K562 (cell line): ENCODE measurements around the gene ZNF581. TPM values are rescaled to one million over a fixed set of nuclear protein-coding genes. Genes with fewer than 3 reads are reported as not detected.
A peak's percentile ranks its signal among the peaks of the same experiment; 100 is the strongest.

Experiments used
- CBFB ChIP-seq: sonication (generic); formaldehyde crosslinking; IDR thresholded peaks from 2 replicates; pipeline ENCODE4 v1.4.0; 2020; ENCODE audit warnings: mild to moderate bottlenecking, missing genetic modification reagents
- HCFC1 ChIP-seq: IDR thresholded peaks from 2 replicates; pipeline ENCODE4 v1.6.1; 2012; ENCODE audit warnings: low read depth, low read length, improper control_type of control experiment
- NFIX ChIP-seq: fragments of 250-450 bp; sonication (Bioruptor Pico); IDR thresholded peaks from 2 replicates; pipeline ENCODE4 v1.4.0; 2020; ENCODE audit warnings: low read depth, mild to moderate bottlenecking, moderate library complexity
- RFX5 ChIP-seq: IDR thresholded peaks from 2 replicates; pipeline ENCODE4 v1.6.1; 2011; ENCODE audit warnings: low read depth, mild to moderate bottlenecking, improper control_type of control experiment, low read length
- STAG1 ChIP-seq: sonication (generic); formaldehyde crosslinking; IDR thresholded peaks from 2 replicates; pipeline ENCODE4 v1.5.0; 2020; ENCODE audit warnings: missing genetic modification reagents, borderline replicate concordance
- TEAD4 ChIP-seq, 2 experiments: sonication (generic) in 1 of 2; formaldehyde crosslinking in 1 of 2; IDR thresholded peaks; 2 replicates each; pipeline versions ENCODE4 v1.6.1 to v1.8.0; 2012 to 2022; ENCODE audit warnings: borderline replicate concordance in 1 of 2, inconsistent platforms in 1 of 2, low read length in 1 of 2, mild to moderate bottlenecking in 1 of 2, missing genetic modification reagents in 1 of 2
- ZBTB7A ChIP-seq: IDR thresholded peaks from 2 replicates; pipeline ENCODE4 v1.6.1; 2011; ENCODE audit warnings: low read depth, mild to moderate bottlenecking, low read length, moderate library complexity, borderline replicate concordance; ENCODE audit not compliant: control insufficient read depth
- ZNF384 ChIP-seq: IDR thresholded peaks from 2 replicates; pipeline ENCODE4 v1.6.1; 2012; ENCODE audit warnings: low read depth, low read length, improper control_type of control experiment
- polyA plus RNA-seq, 8 experiments: library from polyadenylated mRNA; depleted of rRNA in 4 of 8; stranded (reverse) in 5 of 8; unstranded in 3 of 8; fragments of >200 nt; fragmentation: Nextera tagmentation in 2 of 8; fragmentation: Illumina TruSeq in 1 of 8; extraction: Ambion mirVana in 2 of 8; extraction: Trizol in 1 of 8; gene quantifications; 2 replicates each; pipeline versions ENCODE4 v1.2.1 to v1.2.3, GENCODE V29; 2011 to 2014; ENCODE audit warnings: inconsistent platforms in 1 of 8, missing spikeins in 1 of 8
- total RNA-seq, 7 experiments: library from RNA; depleted of rRNA in 6 of 7; stranded (reverse); fragments of >200 nt in 6 of 7; fragmentation: Illumina TruSeq in 2 of 7; extraction: Trizol in 2 of 7; gene quantifications; 2 replicates each; pipeline versions ENCODE4 v1.2.1 to v1.2.3, GENCODE V29; 2011 to 2021; ENCODE audit warnings: low replicate concordance in 1 of 7
- TF ChIP-seq, protein P1 (sequence below): fragments of 450-650 bp; IDR thresholded peaks from 2 replicates; pipeline ENCODE4 v1.6.1; 2016; ENCODE audit warnings: missing biosample characterization, missing genetic modification characterization
- TF ChIP-seq, protein P2 (sequence below): fragments of 450-650 bp; formaldehyde crosslinking; conservative IDR thresholded peaks from 2 replicates; pipeline ENCODE4 v1.4.0; 2022; ENCODE audit warnings: mild to moderate bottlenecking, missing genetic modification characterization

ZNF581 gene
- total and polyA plus RNA-seq, 9 of the 15 experiments (the other 6 are each of a cell fraction or from before 2014, with no cell fraction given): 2.4 to 39.4 (median 15.4) TPM

GRCh38 chr19:55605637-55606470 is 37.6 kb upstream of the ZNF581 start, which contains the start of gene ZNF865 (continued):
- TF ChIP-seq, protein P1, sequence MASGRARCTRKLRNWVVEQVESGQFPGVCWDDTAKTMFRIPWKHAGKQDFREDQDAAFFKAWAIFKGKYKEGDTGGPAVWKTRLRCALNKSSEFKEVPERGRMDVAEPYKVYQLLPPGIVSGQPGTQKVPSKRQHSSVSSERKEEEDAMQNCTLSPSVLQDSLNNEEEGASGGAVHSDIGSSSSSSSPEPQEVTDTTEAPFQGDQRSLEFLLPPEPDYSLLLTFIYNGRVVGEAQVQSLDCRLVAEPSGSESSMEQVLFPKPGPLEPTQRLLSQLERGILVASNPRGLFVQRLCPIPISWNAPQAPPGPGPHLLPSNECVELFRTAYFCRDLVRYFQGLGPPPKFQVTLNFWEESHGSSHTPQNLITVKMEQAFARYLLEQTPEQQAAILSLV (tag): no peak
- peak; percentile 37 for TF ChIP-seq TEAD4 (IDR thresholded peaks at IDR 0.05; ENCODE audit: low read length)
- TF ChIP-seq TEAD4 (CRISPR knock-in tag; IDR thresholded peaks at IDR 0.05; ENCODE audit: borderline replicate concordance): no peak
- no peak for TF ChIP-seq HCFC1
- TF ChIP-seq ZBTB7A: peak; percentile 69; the same call in 1 of the 2 replicates
- no peak for TF ChIP-seq NFIX (CRISPR knock-in tag)
- peak; percentile 76 for TF ChIP-seq RFX5
- TF ChIP-seq CBFB: no peak
- TF ChIP-seq, protein P2, sequence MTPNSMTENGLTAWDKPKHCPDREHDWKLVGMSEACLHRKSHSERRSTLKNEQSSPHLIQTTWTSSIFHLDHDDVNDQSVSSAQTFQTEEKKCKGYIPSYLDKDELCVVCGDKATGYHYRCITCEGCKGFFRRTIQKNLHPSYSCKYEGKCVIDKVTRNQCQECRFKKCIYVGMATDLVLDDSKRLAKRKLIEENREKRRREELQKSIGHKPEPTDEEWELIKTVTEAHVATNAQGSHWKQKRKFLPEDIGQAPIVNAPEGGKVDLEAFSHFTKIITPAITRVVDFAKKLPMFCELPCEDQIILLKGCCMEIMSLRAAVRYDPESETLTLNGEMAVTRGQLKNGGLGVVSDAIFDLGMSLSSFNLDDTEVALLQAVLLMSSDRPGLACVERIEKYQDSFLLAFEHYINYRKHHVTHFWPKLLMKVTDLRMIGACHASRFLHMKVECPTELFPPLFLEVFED: peak; percentile 62; the same call in 1 of the 2 replicates
- no peak; the same call in 1 of the 2 replicates for TF ChIP-seq STAG1 (CRISPR knock-in tag)
- TF ChIP-seq ZNF384: no peak
